K562 (cell line): ENCODE data around the gene CLDN20. TPM values are rescaled to one million over a fixed set of nuclear protein-coding genes. Genes with fewer than 3 reads are reported as not detected.

Experiments
- ATAC-seq: fragments of 200-7000 bp; cut with Tn5 transposase; 3 replicates; pipeline ENCODE4 v1.9.1; 2020; ENCODE audit warnings: moderate library complexity
- BruUV-seq: library from RNA; stranded (reverse); fragments of 400-500 nt; replicated peaks from 2 replicates; lab custom pipeline; 2021; lab: Mats Ljungman, UMichigan
- CTCF ChIA-PET: fragments of 300-600 bp; formaldehyde crosslinking; extraction: SDS; loops from one replicate; lab custom pipeline; 2021; ENCODE audit warnings: low intra/inter-chr PET ratio; lab: Yijun Ruan, JAX
- POLR2A ChIA-PET: fragments of 300-600, 350-650 bp; sonication (Branson Sonifier 250); formaldehyde crosslinking; extraction: SDS; loops from one replicate; lab custom pipeline; 2021; ENCODE audit warnings: antibody characterized with exemption, inconsistent platforms; lab: Yijun Ruan, JAX
- DNase-seq, 4 experiments: peaks; one replicate each; pipeline versions ENCODE4 v3.0.0 to v3.0.0-alpha.2; 2011 to 2018; ENCODE audit warnings: low spot score in 3 of 4, mixed read lengths in 3 of 4; ENCODE audit errors: extremely low read depth in 1 of 4
- FAIRE-seq: peaks from 2 replicates; lab custom pipeline; 2011; peaks lifted over from hg19 to GRCh38; lab: Jason Lieb, UNC
- H2AFZ ChIP-seq: 2 replicates; pipeline ENCODE4 v1.6.0; 2011; ENCODE audit warnings: low read depth, low read length, control low read depth, inconsistent platforms
- H3K27ac ChIP-seq: fragments of 200-600 bp; 3 replicates; pipeline ENCODE4 v1.8.0; 2011; ENCODE audit warnings: low read depth, mild to moderate bottlenecking, control low read depth, inconsistent platforms, low read length, moderate library complexity, mixed read lengths; ENCODE audit errors: extremely low read depth
- H3K27me3 ChIP-seq, 2 experiments: fragments of 300-600 bp in 1 of 2; 2 replicates in 1 of 2; 3 replicates in 1 of 2; pipeline versions ENCODE4 v1.6.0 to v1.8.0; 2011; ENCODE audit warnings: inconsistent platforms in 2 of 2, low read length in 2 of 2, mild to moderate bottlenecking in 1 of 2, mixed read lengths in 1 of 2, moderate library complexity in 1 of 2; ENCODE audit not compliant: control insufficient read depth in 2 of 2, insufficient read depth in 2 of 2
- H3K36me3 ChIP-seq: fragments of 300-600 bp; 3 replicates; pipeline ENCODE4 v1.8.0; 2011; ENCODE audit warnings: mild to moderate bottlenecking, low read length, inconsistent platforms; ENCODE audit not compliant: control insufficient read depth, insufficient read depth
- H3K4me1 ChIP-seq, 2 experiments: fragments of 200-600 bp in 1 of 2; replicated peaks in 1 of 2; 2 replicates in 1 of 2; 3 replicates in 1 of 2; pipeline versions ENCODE4 v1.5.1 to v1.8.0; 2011; ENCODE audit warnings: inconsistent platforms in 2 of 2, low read length in 2 of 2, mild to moderate bottlenecking in 1 of 2, mixed read lengths in 1 of 2, moderate library complexity in 1 of 2; ENCODE audit not compliant: control insufficient read depth in 2 of 2, insufficient read depth in 2 of 2
- H3K4me2 ChIP-seq: 2 replicates; pipeline ENCODE4 v1.6.1; 2011; ENCODE audit warnings: low read length, control low read depth, inconsistent platforms, mixed read lengths; ENCODE audit not compliant: insufficient read depth
- H3K4me3 ChIP-seq: fragments of 200-600 bp; sonication (generic), shearing (Covaris generic); 2 replicates; pipeline ENCODE4 v1.5.1; 2016; ENCODE audit warnings: control low read depth, inconsistent platforms
- H3K79me2 ChIP-seq: fragments of 200-600 bp; 3 replicates; pipeline ENCODE4 v1.8.0; 2011; ENCODE audit warnings: low read length, inconsistent platforms; ENCODE audit not compliant: control insufficient read depth, insufficient read depth
- H3K9ac ChIP-seq, 2 experiments: 2 replicates each; pipeline versions ENCODE4 v1.6.0 to v1.6.1; 2011; ENCODE audit warnings: low read depth in 2 of 2, low read length in 2 of 2, control low read depth in 1 of 2, inconsistent platforms in 1 of 2, mild to moderate bottlenecking in 1 of 2, mixed read lengths in 1 of 2; ENCODE audit not compliant: insufficient read depth in 1 of 2
- H3K9me1 ChIP-seq: one replicate; pipeline ENCODE4 v1.6.0; 2011; ENCODE audit warnings: inconsistent platforms, mild to moderate bottlenecking, low read length, moderate library complexity; ENCODE audit not compliant: control insufficient read depth, insufficient read depth
- H3K9me3 ChIP-seq: replicated peaks from 2 replicates; pipeline ENCODE4 v1.5.1; 2011; ENCODE audit warnings: low read depth, low read length, inconsistent platforms; ENCODE audit not compliant: control insufficient read depth, insufficient read depth
- H4K20me1 ChIP-seq: replicated peaks from 2 replicates; pipeline ENCODE4 v1.6.1; 2011; ENCODE audit warnings: low read length, inconsistent platforms, mixed read lengths; ENCODE audit not compliant: control insufficient read depth, insufficient read depth
- BACH1 ChIP-seq: fragments of 200-800 bp; sonication (Bioruptor generic); IDR thresholded peaks from 2 replicates; pipeline ENCODE4 v1.6.1; 2016; ENCODE audit warnings: missing genetic modification characterization, missing compliant biosample characterization
- CHD1 ChIP-seq: fragments of 200-600 bp; sonication (generic); IDR thresholded peaks from one replicate; pipeline ENCODE4 v1.6.1; 2012; ENCODE audit warnings: mild to moderate bottlenecking, moderate library complexity, low read length, inconsistent platforms
- EWSR1 ChIP-seq: fragments of 450-650 bp; IDR thresholded peaks from 2 replicates; pipeline ENCODE4 v1.6.1; 2018; ENCODE audit warnings: borderline replicate concordance, mild to moderate bottlenecking, low read depth, moderate library complexity; ENCODE audit not compliant: partially characterized antibody
- FUS ChIP-seq: fragments of 200-400 bp; formaldehyde crosslinking; optimal IDR thresholded peaks from 2 replicates; pipeline ENCODE3; 2017; ENCODE audit warnings: low read depth, low read length
- GTF2E2 ChIP-seq: fragments of 200-800 bp; sonication (Bioruptor generic); IDR thresholded peaks from 2 replicates; pipeline ENCODE4 v1.6.1; 2016; ENCODE audit warnings: missing genetic modification characterization, missing compliant biosample characterization
- PHB ChIP-seq: fragments of 250-450 bp; sonication (Bioruptor Pico); IDR thresholded peaks from 2 replicates; pipeline ENCODE4 v1.5.0; 2021
- PTRF ChIP-seq: fragments of 450-650 bp; IDR thresholded peaks from 2 replicates; pipeline ENCODE4 v1.6.1; 2016; ENCODE audit warnings: mild to moderate bottlenecking, missing genetic modification characterization, missing compliant biosample characterization
- ZNF121 ChIP-seq: sonication (generic); formaldehyde crosslinking; conservative IDR thresholded peaks from 2 replicates; pipeline ENCODE4 v1.8.0; 2022; ENCODE audit warnings: missing genetic modification reagents
- ZNF589 ChIP-seq: fragments of 200-800 bp; sonication (Bioruptor generic); IDR thresholded peaks from 2 replicates; pipeline ENCODE4 v1.6.1; 2016; ENCODE audit warnings: low read depth, missing genetic modification characterization, missing compliant biosample characterization
- ZNF695 ChIP-seq: fragments of 450-650 bp; formaldehyde crosslinking; IDR thresholded peaks from 2 replicates; pipeline ENCODE4 v1.4.0; 2020; ENCODE audit warnings: mild to moderate bottlenecking, moderate library complexity
- WGBS: fragments of 100-300 bp; shearing (Covaris generic); methylation state at CpG from one replicate; pipeline ENCODE4 v1.1.6; 2016; ENCODE audit warnings: low coverage, mixed read lengths; ENCODE audit not compliant: insufficient coverage; ENCODE audit errors: missing lambda C conversion rate; 5-methylcytosine and 5-hydroxymethylcytosine counted together
- in situ Hi-C: fragments of 300-500 bp; cut with MboI; formaldehyde crosslinking; loops from 4 replicates; pipeline ENCODE4 v1.15.0; 2018; ENCODE audit warnings: inconsistent platforms, mixed read lengths
- intact Hi-C: fragments of 100-400 bp; cut with micrococcal nuclease; formaldehyde crosslinking; loops from 2 replicates; pipeline ENCODE4 v1.14.2; 2022
- polyA plus RNA-seq, 8 experiments: library from polyadenylated mRNA; depleted of rRNA in 4 of 8; stranded (reverse) in 5 of 8; unstranded in 3 of 8; fragments of >200 nt; fragmentation: Nextera tagmentation in 2 of 8; fragmentation: Illumina TruSeq in 1 of 8; extraction: Ambion mirVana in 2 of 8; extraction: Trizol in 1 of 8; gene quantifications; 2 replicates each; pipeline versions ENCODE4 v1.2.1 to v1.2.3, GENCODE V29; 2011 to 2014; ENCODE audit warnings: inconsistent platforms in 1 of 8, missing spikeins in 1 of 8
- total RNA-seq, 7 experiments: library from RNA; depleted of rRNA in 6 of 7; stranded (reverse); fragments of >200 nt in 6 of 7; fragmentation: Illumina TruSeq in 2 of 7; extraction: Trizol in 2 of 7; gene quantifications; 2 replicates each; pipeline versions ENCODE4 v1.2.1 to v1.2.3, GENCODE V29; 2011 to 2021; ENCODE audit warnings: low replicate concordance in 1 of 7
- TF ChIP-seq, protein P1 (sequence below): fragments of 250-450 bp; sonication (Bioruptor Pico); IDR thresholded peaks from 2 replicates; pipeline ENCODE4 v1.6.1; 2021; ENCODE audit warnings: mild to moderate bottlenecking
- TF ChIP-seq, protein P2 (sequence below): fragments of 450-650 bp; formaldehyde crosslinking; IDR thresholded peaks from 2 replicates; pipeline ENCODE4 v1.4.0; 2020; ENCODE audit warnings: mild to moderate bottlenecking
- TF ChIP-seq, protein P3 (sequence below): fragments of 250-450 bp; sonication (Bioruptor Pico); IDR thresholded peaks from 2 replicates; pipeline ENCODE4 v1.8.0; 2022; ENCODE audit warnings: inconsistent platforms
- TF ChIP-seq, protein P4 (sequence below): fragments of 450-650 bp; conservative IDR thresholded peaks from 2 replicates; pipeline ENCODE4 v1.6.1; 2016; ENCODE audit warnings: missing genetic modification characterization, low read depth, mild to moderate bottlenecking, missing compliant biosample characterization, moderate library complexity
- TF ChIP-seq, protein P5 (sequence below): fragments of 450-650 bp; IDR thresholded peaks from 2 replicates; pipeline ENCODE4 v1.6.1; 2016; ENCODE audit warnings: low read depth, mild to moderate bottlenecking, moderate library complexity
- TF ChIP-seq, protein P6 (sequence below): fragments of 450-650 bp; IDR thresholded peaks from 2 replicates; pipeline ENCODE4 v1.7.0; 2016; ENCODE audit warnings: borderline replicate concordance

The CLDN20 gene
- total and polyA plus RNA-seq, 9 of the 15 experiments (the other 6 are each of a cell fraction or from before 2014, with no cell fraction given): not detected

DNA sequence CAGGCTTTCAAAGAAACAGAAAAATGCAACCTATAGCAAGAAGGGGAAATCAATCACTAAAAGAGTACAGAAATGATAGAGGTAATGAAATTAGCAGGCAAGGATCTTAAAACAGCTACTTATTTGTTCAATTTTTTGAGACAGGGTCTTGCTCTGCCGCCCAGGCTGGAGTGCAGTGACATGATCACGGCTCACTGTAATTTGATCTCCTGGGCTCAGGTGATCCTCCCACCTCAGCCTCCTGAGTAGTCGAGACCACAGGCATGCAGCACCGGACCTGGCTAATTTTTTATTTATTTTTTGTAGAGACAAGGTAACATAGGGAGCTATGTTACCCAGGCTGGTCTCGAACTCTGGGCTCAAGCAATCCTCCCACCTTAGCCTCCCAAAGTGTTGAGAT is 28.9 kb downstream of the CLDN20 start (continued):
- TF ChIP-seq, protein P1, sequence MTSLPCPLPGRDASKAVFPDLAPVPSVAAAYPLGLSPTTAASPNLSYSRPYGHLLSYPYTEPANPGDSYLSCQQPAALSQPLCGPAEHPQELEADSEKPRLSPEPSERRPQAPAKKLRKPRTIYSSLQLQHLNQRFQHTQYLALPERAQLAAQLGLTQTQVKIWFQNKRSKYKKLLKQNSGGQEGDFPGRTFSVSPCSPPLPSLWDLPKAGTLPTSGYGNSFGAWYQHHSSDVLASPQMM (CRISPR knock-in tag): no peak
- TF ChIP-seq BACH1 (tag) (no peak), ZNF695 (no peak), PHB (CRISPR knock-in tag) (no peak), CHD1 (no peak)

DNA sequence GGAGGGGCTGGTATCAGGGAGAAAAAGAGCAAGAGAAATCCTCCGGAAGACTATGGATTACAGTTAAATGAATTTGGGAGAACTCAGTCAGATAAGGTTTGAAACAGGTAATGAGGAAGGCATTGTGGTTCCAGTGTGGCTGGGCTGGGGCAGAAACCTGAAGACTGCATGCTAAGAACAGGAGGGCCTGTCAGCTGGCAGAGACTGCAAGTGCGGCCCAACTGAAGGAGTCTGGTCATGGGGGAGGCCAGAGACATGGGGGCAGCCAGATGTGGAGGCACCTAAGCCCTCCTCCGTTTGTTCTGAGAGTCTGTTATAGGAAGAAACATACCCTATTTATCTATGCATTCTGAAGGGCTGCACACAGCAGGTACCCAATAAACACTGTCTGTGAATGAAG is 33.9 kb downstream of the CLDN20 start:
- ATAC-seq: no peak
- peaks cover 77% of the 10 kb centered on the region for H3K36me3 ChIP-seq
- TF ChIP-seq EWSR1 (no peak), ZNF121 (CRISPR knock-in tag) (no peak), GTF2E2 (tag) (no peak), PTRF (tag) (no peak), ZNF589 (CRISPR knock-in tag) (no peak), FUS (no peak)
- TF ChIP-seq, protein P2, sequence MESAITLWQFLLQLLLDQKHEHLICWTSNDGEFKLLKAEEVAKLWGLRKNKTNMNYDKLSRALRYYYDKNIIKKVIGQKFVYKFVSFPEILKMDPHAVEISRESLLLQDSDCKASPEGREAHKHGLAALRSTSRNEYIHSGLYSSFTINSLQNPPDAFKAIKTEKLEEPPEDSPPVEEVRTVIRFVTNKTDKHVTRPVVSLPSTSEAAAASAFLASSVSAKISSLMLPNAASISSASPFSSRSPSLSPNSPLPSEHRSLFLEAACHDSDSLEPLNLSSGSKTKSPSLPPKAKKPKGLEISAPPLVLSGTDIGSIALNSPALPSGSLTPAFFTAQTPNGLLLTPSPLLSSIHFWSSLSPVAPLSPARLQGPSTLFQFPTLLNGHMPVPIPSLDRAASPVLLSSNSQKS (CRISPR knock-in tag): no peak
- TF ChIP-seq, protein P3, sequence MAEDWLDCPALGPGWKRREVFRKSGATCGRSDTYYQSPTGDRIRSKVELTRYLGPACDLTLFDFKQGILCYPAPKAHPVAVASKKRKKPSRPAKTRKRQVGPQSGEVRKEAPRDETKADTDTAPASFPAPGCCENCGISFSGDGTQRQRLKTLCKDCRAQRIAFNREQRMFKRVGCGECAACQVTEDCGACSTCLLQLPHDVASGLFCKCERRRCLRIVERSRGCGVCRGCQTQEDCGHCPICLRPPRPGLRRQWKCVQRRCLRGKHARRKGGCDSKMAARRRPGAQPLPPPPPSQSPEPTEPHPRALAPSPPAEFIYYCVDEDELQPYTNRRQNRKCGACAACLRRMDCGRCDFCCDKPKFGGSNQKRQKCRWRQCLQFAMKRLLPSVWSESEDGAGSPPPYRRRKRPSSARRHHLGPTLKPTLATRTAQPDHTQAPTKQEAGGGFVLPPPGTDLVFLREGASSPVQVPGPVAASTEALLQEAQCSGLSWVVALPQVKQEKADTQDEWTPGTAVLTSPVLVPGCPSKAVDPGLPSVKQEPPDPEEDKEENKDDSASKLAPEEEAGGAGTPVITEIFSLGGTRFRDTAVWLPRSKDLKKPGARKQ: no peak
- TF ChIP-seq, protein P4, sequence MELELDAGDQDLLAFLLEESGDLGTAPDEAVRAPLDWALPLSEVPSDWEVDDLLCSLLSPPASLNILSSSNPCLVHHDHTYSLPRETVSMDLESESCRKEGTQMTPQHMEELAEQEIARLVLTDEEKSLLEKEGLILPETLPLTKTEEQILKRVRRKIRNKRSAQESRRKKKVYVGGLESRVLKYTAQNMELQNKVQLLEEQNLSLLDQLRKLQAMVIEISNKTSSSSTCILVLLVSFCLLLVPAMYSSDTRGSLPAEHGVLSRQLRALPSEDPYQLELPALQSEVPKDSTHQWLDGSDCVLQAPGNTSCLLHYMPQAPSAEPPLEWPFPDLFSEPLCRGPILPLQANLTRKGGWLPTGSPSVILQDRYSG (tag): no peak
- TF ChIP-seq, protein P5, sequence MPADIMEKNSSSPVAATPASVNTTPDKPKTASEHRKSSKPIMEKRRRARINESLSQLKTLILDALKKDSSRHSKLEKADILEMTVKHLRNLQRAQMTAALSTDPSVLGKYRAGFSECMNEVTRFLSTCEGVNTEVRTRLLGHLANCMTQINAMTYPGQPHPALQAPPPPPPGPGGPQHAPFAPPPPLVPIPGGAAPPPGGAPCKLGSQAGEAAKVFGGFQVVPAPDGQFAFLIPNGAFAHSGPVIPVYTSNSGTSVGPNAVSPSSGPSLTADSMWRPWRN: no peak
- TF ChIP-seq, protein P6, sequence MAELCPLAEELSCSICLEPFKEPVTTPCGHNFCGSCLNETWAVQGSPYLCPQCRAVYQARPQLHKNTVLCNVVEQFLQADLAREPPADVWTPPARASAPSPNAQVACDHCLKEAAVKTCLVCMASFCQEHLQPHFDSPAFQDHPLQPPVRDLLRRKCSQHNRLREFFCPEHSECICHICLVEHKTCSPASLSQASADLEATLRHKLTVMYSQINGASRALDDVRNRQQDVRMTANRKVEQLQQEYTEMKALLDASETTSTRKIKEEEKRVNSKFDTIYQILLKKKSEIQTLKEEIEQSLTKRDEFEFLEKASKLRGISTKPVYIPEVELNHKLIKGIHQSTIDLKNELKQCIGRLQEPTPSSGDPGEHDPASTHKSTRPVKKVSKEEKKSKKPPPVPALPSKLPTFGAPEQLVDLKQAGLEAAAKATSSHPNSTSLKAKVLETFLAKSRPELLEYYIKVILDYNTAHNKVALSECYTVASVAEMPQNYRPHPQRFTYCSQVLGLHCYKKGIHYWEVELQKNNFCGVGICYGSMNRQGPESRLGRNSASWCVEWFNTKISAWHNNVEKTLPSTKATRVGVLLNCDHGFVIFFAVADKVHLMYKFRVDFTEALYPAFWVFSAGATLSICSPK: no peak

More for the DNA sequence above, 33.9 kb downstream of the CLDN20 start:
- Histone ChIP-seq H3K9me1 (peaks cover 3% of the 10 kb centered on the region), H3K4me2 (no peak overlapping the region), H2AFZ (no peak overlapping the region), H3K9me3 (no peaks in the 10 kb centered on the region), H3K4me3 (no peak overlapping the region), H3K4me1 (peaks cover 0 to 7% of the 10 kb centered on the region in 2 experiments; a peak in 3 of 5 replicates), H3K9ac (no peak overlapping the region), H3K27ac (no peak overlapping the region), H4K20me1 (no peaks in the 10 kb centered on the region), H3K79me2 (no peaks in the 10 kb centered on the region), H3K27me3 (no peaks in the 10 kb centered on the region)
- ChIA-PET CTCF (no interaction called here), POLR2A (no interaction called here)
- FAIRE-seq: no peak
- in situ Hi-C loops: no loop called here
- DNase-seq: no peak
- WGBS: 86% methylated on average over 3 of the region's 3 CpGs
- BruUV-seq: no TSS peak
- intact Hi-C loops: no loop called here
